Naive thymus-derived CD4-positive, alpha-beta T cell (primary cell): Measurements from ENCODE around the gene NHS. TPM values are rescaled to one million over a fixed set of nuclear protein-coding genes. Genes with fewer than 3 reads are reported as not detected.
A peak's percentile ranks its signal among the peaks of the same experiment; 100 is the strongest.

Experiments used
- ATAC-seq: fragments of 150-1000 bp; cut with Tn5 transposase; 2 replicates; pipeline ENCODE4 v1.10.0; 2021; ENCODE audit warnings: mild to moderate bottlenecking, moderate library complexity
- CTCF ChIA-PET: fragments of 350-600 bp; sonication (Branson Sonifier 250); formaldehyde crosslinking; loops from one replicate; lab custom pipeline; 2021; ENCODE audit warnings: antibody characterized with exemption; lab: Charles Lee
- POLR2A ChIA-PET: fragments of 350-600 bp; sonication (Branson Sonifier 250); formaldehyde crosslinking; loops from one replicate; lab custom pipeline; 2021; ENCODE audit warnings: antibody characterized with exemption, inconsistent platforms; lab: Charles Lee
- DNase-seq, 9 donors: peaks; one replicate each; pipeline versions ENCODE4 v3.0.0 to v3.0.0-alpha.2; 2020 to 2022; ENCODE audit warnings: mixed read lengths in 1 of 9
- H3K27ac ChIP-seq: one replicate; pipeline ENCODE4 v1.7.0; 2013; ENCODE audit warnings: mild to moderate bottlenecking, low read depth, low read length, moderate library complexity
- H3K27me3 ChIP-seq, 2 donors: one replicate each; pipeline ENCODE4 v1.7.0; 2013; ENCODE audit warnings: low read length in 2 of 2, mild to moderate bottlenecking in 2 of 2, moderate library complexity in 2 of 2; ENCODE audit not compliant: control insufficient read depth in 2 of 2, insufficient read depth in 2 of 2
- H3K36me3 ChIP-seq, 3 experiments: 1 replicate in 2 of 3; 2 replicates in 1 of 3; pipeline ENCODE4 v1.7.0; 2013; ENCODE audit warnings: low read length in 3 of 3, mild to moderate bottlenecking in 3 of 3, moderate library complexity in 1 of 3; ENCODE audit not compliant: insufficient read depth in 3 of 3, control insufficient read depth in 2 of 3
- H3K4me1 ChIP-seq, 2 donors: one replicate each; pipeline ENCODE4 v1.7.0; 2013; ENCODE audit warnings: low read length in 2 of 2, mild to moderate bottlenecking in 2 of 2, moderate library complexity in 1 of 2; ENCODE audit not compliant: control insufficient read depth in 2 of 2, insufficient read depth in 2 of 2
- H3K4me3 ChIP-seq: 2 replicates; pipeline ENCODE4 v1.7.0; 2013; ENCODE audit warnings: mild to moderate bottlenecking, low read length
- H3K9me3 ChIP-seq, 3 experiments: 1 replicate in 2 of 3; 2 replicates in 1 of 3; pipeline ENCODE4 v1.7.0; 2013; ENCODE audit warnings: low read length in 3 of 3; ENCODE audit not compliant: control insufficient read depth in 2 of 3
- H3K27ac Mint-ChIP-seq, 9 donors: one replicate each; pipeline ENCODE4 v1.8.0; 2020 to 2022; ENCODE audit warnings: mixed read lengths in 9 of 9, mild to moderate bottlenecking in 8 of 9, moderate library complexity in 5 of 9, inconsistent platforms in 2 of 9
- H3K27me3 Mint-ChIP-seq, 5 donors: one replicate each; pipeline ENCODE4 v1.8.0; 2021 to 2022; ENCODE audit warnings: mixed read lengths in 5 of 5, mild to moderate bottlenecking in 1 of 5
- H3K36me3 Mint-ChIP-seq, 5 donors: one replicate each; pipeline ENCODE4 v1.8.0; 2020 to 2022; ENCODE audit warnings: mixed read lengths in 5 of 5, mild to moderate bottlenecking in 3 of 5, inconsistent platforms in 1 of 5
- H3K4me1 Mint-ChIP-seq, 7 donors: one replicate each; pipeline ENCODE4 v1.8.0; 2020 to 2022; ENCODE audit warnings: mixed read lengths in 7 of 7, mild to moderate bottlenecking in 3 of 7, inconsistent platforms in 1 of 7
- H3K4me3 Mint-ChIP-seq, 10 donors: one replicate each; pipeline ENCODE4 v1.8.0; 2020 to 2022; ENCODE audit warnings: mild to moderate bottlenecking in 10 of 10, mixed read lengths in 10 of 10, moderate library complexity in 6 of 10, inconsistent platforms in 2 of 10
- H3K9me3 Mint-ChIP-seq, 11 donors: one replicate each; pipeline ENCODE4 v1.8.0; 2020 to 2022; ENCODE audit warnings: mixed read lengths in 11 of 11, mild to moderate bottlenecking in 4 of 11, inconsistent platforms in 1 of 11, moderate library complexity in 1 of 11
- intact Hi-C, 2 donors: fragments of 100-400 bp; cut with micrococcal nuclease; formaldehyde crosslinking; loops; one replicate each; pipeline ENCODE4 v1.15.1; 2023
- polyA plus RNA-seq, 2 donors: library from polyadenylated mRNA; unstranded; fragments of 300-500 nt; fragmentation: Illumina TruSeq; gene quantifications; one replicate each; pipeline ENCODE4 v1.2.3, GENCODE V29; 2021
- total RNA-seq, 6 experiments: library from RNA in 5 of 6; stranded (reverse) in 5 of 6; gene quantifications; 1 replicate in 5 of 6; 2 replicates in 1 of 6; pipeline ENCODE4 v1.2.3 and lab custom pipeline; 2021 to 2026

Gene NHS
- total and polyA plus RNA-seq, 7 experiments from 2014 or later, result 0.02 to 2.6 (median 0.32) TPM; not detected in 1

DNA sequence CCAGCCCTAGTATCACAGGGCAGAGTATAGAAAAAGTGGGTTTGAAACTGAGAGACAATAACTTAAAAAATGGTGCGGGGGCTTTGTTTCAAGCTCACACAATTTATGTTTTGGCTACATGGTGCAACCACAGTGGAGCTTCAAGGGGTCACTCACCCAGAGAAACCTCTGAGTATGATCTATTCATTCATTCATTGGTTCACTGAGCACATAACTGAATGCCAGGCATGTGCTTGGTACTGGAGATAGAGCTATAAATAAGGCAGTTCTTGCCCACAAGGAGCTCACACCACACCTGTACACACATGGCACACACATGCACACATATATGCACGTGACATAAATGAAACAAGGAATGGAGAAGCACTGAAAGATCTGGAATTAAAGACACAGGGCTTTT, 171.4 kb downstream of the NHS start:
- ATAC-seq, result no peak
- Mint-ChIP-seq H3K27ac (no peak overlapping the region), H3K9me3 (peaks cover 0 to 1% (median 0%) of the 10 kb centered on the region in 11 donors)

DNA sequence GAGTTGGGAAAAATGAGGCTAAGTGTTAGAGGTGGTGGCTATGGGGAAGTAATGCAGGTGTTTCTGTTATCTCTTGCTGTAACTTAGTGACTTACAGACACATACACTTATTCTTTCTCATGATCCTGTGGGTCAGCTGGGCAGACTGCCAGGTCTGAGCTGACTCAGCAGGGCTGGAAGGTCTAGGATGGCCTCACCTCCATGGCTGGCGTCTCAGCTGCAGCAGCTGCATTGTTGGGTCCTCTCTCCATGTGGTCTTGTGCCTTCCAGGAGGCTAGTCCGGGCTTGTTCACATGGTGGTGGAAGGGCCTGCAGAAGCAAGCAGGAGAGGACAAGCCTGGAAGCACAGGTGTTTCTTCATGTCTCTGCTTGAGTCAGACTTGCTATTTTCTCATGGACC, 172.7 kb downstream of the NHS start:
- H3K4me1 Mint-ChIP-seq, result no peaks in the 10 kb centered on the region
- H3K9me3 Mint-ChIP-seq, result peaks cover 0 to 1% (median 0%) of the 10 kb centered on the region in 11 donors
- ChIA-PET POLR2A (no interaction called here), CTCF (no interaction called here)
- H3K27me3 Mint-ChIP-seq, result peaks cover 0 to 3% (median 0%) of the 10 kb centered on the region in 5 donors
- H3K27ac Mint-ChIP-seq, result no peak overlapping the region
- H3K9me3 ChIP-seq, result no peaks in the 10 kb centered on the region
- no peak overlapping the region for H3K4me3 ChIP-seq
- DNase-seq (no peak), ATAC-seq (no peak)
- H3K36me3 Mint-ChIP-seq, result no peaks in the 10 kb centered on the region
- H3K4me3 Mint-ChIP-seq, result no peak overlapping the region
- intact Hi-C loops, result no loop called here
- H3K27ac ChIP-seq, result no peak overlapping the region
- no peaks in the 10 kb centered on the region for H3K36me3 ChIP-seq
- no peaks in the 10 kb centered on the region for H3K27me3 ChIP-seq
- no peaks in the 10 kb centered on the region for H3K4me1 ChIP-seq

More for the DNA sequence above, 171.4 kb downstream of the NHS start:
- ChIA-PET POLR2A (no interaction called here), CTCF (no interaction called here)
- no peak overlapping the region for H3K27ac ChIP-seq
- H3K4me3 Mint-ChIP-seq, result no peak overlapping the region
- H3K27me3 Mint-ChIP-seq, result peaks cover 0 to 3% (median 0%) of the 10 kb centered on the region in 5 donors
- no peak overlapping the region for H3K4me3 ChIP-seq
- no peaks in the 10 kb centered on the region for H3K4me1 ChIP-seq
- no peaks in the 10 kb centered on the region for H3K27me3 ChIP-seq
- H3K36me3 ChIP-seq, result no peaks in the 10 kb centered on the region
- H3K36me3 Mint-ChIP-seq, result no peaks in the 10 kb centered on the region
- no peaks in the 10 kb centered on the region for H3K4me1 Mint-ChIP-seq
- intact Hi-C loops, result no loop called here
- no peaks in the 10 kb centered on the region for H3K9me3 ChIP-seq
- no peak for DNase-seq

DNA sequence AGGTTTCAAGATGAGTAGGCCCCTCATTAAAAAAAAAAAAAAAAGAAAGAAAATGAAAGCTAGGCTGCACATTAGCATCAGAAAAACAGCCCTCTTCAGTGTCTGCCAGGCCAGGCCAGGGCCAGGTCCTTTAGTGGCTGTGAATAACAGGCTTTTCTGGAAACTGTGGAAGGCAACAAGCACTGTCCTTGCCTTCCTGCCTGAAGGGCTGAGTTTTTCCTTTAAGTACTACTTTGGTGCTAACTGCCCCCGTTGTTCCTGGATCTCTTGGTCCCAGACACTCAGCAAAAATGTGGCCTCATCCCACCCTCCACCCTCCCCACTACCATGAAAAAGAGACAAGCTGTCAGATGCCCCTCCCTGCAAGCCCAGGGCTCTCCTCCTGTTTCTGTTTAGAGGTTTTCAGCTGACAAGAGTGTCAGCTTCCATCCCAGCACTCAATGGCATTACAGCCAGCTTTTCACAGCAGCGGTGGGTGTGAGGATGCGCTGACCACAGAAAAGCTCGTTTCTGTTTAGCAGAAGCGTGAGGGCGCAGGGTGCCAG, 174.2 kb downstream of the NHS start:
- Histone ChIP-seq H3K9me3 (no peaks in the 10 kb centered on the region), H3K36me3 (no peaks in the 10 kb centered on the region), H3K4me1 (no peaks in the 10 kb centered on the region), H3K27ac (no peak overlapping the region), H3K27me3 (no peaks in the 10 kb centered on the region), H3K4me3 (no peak overlapping the region)
- Mint-ChIP-seq H3K4me3 (no peak overlapping the region), H3K9me3 (peaks cover 0 to 1% (median 0%) of the 10 kb centered on the region in 11 donors), H3K4me1 (no peaks in the 10 kb centered on the region), H3K36me3 (no peaks in the 10 kb centered on the region), H3K27ac (no peak overlapping the region), H3K27me3 (peaks cover 0 to 3% (median 0%) of the 10 kb centered on the region in 5 donors)
- intact Hi-C loops, result no loop called here
- CTCF ChIA-PET, result no interaction called here
- ATAC-seq (no peak), DNase-seq (no peak)
- POLR2A ChIA-PET, result no interaction called here

DNA sequence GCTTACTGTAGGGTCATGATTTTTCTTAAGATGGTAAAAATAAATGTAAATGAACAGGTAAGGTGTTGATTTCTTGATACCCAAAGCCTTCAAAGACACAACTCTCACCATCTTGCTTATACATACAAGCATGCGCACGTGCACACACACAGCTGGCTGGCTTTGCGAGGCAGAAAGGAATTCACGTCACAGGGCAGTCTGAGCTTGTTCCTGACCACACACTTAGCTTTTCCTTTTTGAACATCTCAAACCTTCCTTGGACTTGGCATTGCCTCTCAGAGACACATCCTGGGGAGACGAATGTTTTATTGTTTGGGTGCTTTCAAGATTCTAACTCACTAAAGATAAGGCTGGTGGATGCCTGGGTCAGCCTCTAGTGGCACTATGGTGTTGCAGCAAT, 175.0 kb downstream of the NHS start:
- CTCF ChIA-PET, result no interaction called here
- no peak overlapping the region for H3K27ac Mint-ChIP-seq

DNA sequence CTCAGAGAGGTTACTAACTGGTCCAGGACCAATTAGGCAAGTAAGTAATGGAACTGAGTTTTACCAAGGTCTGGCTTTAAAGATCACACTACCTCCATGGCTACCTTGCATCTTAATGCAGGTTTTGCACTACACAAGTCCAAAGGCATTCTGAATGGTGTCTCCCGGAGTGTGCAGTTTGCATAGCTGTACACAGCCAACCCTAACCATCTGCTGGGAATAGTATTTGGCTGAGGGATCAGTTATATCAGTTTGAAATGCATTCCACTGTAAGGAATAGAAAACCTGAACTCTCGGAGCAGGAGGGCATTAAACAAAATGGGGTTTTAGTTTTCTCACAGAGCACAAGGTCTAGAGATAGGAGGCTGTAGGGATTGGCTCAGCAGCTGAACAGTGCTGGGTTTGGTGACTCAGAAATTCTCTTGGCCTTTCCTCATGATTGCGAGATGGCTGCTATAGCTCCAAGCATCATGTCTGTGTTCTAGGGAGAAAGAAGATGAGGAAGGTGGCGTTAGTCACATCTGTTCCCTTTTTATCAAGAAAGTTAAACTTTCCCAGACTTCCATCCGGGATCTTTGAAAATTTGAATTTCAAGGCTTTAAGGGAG, 177.1 kb downstream of the NHS start:
- H3K27ac ChIP-seq, result no peak overlapping the region
- no peaks in the 10 kb centered on the region for H3K4me1 ChIP-seq
- H3K27me3 ChIP-seq, result no peaks in the 10 kb centered on the region
- ChIA-PET POLR2A (no interaction called here), CTCF (no interaction called here)
- no peak for DNase-seq
- intact Hi-C loops, result no loop called here
- H3K27me3 Mint-ChIP-seq, result no peaks in the 10 kb centered on the region
- no peak overlapping the region for H3K4me3 ChIP-seq
- H3K27ac Mint-ChIP-seq, result no peak overlapping the region
- H3K4me1 Mint-ChIP-seq, result no peaks in the 10 kb centered on the region
- no peak overlapping the region for H3K4me3 Mint-ChIP-seq
- H3K9me3 ChIP-seq, result no peaks in the 10 kb centered on the region
- peaks cover 0 to 1% (median 0%) of the 10 kb centered on the region in 11 donors for H3K9me3 Mint-ChIP-seq
- no peak for ATAC-seq
- no peaks in the 10 kb centered on the region for H3K36me3 Mint-ChIP-seq
- no peaks in the 10 kb centered on the region for H3K36me3 ChIP-seq

More for the DNA sequence above, 175.0 kb downstream of the NHS start:
- DNase-seq (no peak), ATAC-seq (no peak)
- H3K9me3 Mint-ChIP-seq, result peaks cover 0 to 1% (median 0%) of the 10 kb centered on the region in 11 donors
- POLR2A ChIA-PET, result no interaction called here
- H3K36me3 Mint-ChIP-seq, result no peaks in the 10 kb centered on the region
- peaks cover 0 to 3% (median 0%) of the 10 kb centered on the region in 5 donors for H3K27me3 Mint-ChIP-seq
- Histone ChIP-seq H3K4me3 (no peak overlapping the region), H3K36me3 (no peaks in the 10 kb centered on the region), H3K4me1 (no peaks in the 10 kb centered on the region), H3K27me3 (no peaks in the 10 kb centered on the region), H3K27ac (no peak overlapping the region), H3K9me3 (no peaks in the 10 kb centered on the region)
- intact Hi-C loops, result no loop called here
- H3K4me1 Mint-ChIP-seq, result no peaks in the 10 kb centered on the region
- no peak overlapping the region for H3K4me3 Mint-ChIP-seq

DNA sequence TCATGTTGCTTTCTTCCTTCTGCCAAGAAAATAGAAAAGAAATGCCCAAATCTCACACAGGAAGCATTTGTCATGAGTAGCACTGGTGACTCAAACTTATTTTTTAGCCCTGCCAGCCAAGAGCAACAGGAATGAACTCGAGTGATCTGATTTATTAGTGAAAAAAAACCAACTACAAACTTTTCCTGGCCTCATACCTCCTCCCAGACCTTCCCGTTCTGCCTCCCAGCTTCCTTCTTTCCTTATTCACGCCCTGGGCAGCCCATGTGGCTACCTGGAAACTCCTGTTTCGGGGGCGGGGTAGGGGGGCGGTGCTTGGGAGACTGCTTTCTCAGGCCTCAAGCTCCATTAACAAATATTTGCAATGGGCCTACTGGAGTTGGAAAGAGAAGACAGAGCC, 178.5 kb downstream of the NHS start:
- ATAC-seq, result no peak
- H3K36me3 Mint-ChIP-seq, result no peaks in the 10 kb centered on the region
- H3K36me3 ChIP-seq, result no peaks in the 10 kb centered on the region
- intact Hi-C loops, result no loop called here
- no peak overlapping the region for H3K4me3 ChIP-seq
- CTCF ChIA-PET, result no interaction called here
- POLR2A ChIA-PET, result no interaction called here
- no peaks in the 10 kb centered on the region for H3K27me3 ChIP-seq
- H3K27ac Mint-ChIP-seq, result peak overlapping the region in 1 of 9 donors; percentile 17
- H3K27me3 Mint-ChIP-seq, result no peaks in the 10 kb centered on the region
- no peaks in the 10 kb centered on the region for H3K4me1 ChIP-seq
- DNase-seq, result no peak
- H3K27ac ChIP-seq, result no peak overlapping the region
- H3K9me3 ChIP-seq, result no peaks in the 10 kb centered on the region
- H3K4me1 Mint-ChIP-seq, result no peaks in the 10 kb centered on the region
- H3K4me3 Mint-ChIP-seq, result no peak overlapping the region
- peaks cover 0 to 1% (median 0%) of the 10 kb centered on the region in 11 donors for H3K9me3 Mint-ChIP-seq

DNA sequence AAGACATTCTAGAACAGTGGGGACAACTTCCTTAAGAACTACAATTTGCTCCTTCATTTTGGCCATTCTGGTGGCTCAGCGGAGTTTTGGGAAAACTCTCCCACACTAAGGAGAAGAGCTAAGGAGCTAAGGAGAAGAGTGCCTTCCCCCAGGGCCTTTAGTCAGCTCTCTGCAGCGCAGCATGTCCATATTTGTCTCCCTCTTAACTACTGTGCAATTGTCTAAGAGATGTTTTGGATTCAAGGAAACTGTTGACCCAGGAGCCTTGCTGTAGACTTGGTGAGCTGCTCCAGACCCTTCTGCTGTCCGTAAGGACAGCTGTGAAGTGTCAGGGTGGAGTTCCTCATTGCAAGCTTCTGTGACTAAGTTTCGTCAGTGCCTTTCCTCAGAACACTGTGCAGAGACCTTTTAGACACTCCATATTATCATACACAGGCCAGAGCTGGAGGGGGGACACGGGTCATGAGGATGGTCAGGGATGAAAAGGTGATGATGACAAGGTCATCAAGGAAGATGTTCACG, 179.0 kb downstream of the NHS start:
- no peak overlapping the region for H3K27ac ChIP-seq
- POLR2A ChIA-PET, result no interaction called here
- H3K4me3 Mint-ChIP-seq, result no peak overlapping the region
- no peaks in the 10 kb centered on the region for H3K27me3 Mint-ChIP-seq
- no peaks in the 10 kb centered on the region for H3K4me1 ChIP-seq
- H3K27me3 ChIP-seq, result no peaks in the 10 kb centered on the region
- H3K9me3 ChIP-seq, result no peaks in the 10 kb centered on the region
- H3K36me3 Mint-ChIP-seq, result no peaks in the 10 kb centered on the region
- intact Hi-C loops, result no loop called here
- CTCF ChIA-PET, result no interaction called here
- H3K36me3 ChIP-seq, result no peaks in the 10 kb centered on the region
- ATAC-seq, result no peak
- H3K27ac Mint-ChIP-seq, result no peak overlapping the region
- H3K4me3 ChIP-seq, result no peak overlapping the region
- H3K9me3 Mint-ChIP-seq, result peaks cover 0 to 1% (median 0%) of the 10 kb centered on the region in 11 donors
- no peak for DNase-seq
- no peaks in the 10 kb centered on the region for H3K4me1 Mint-ChIP-seq
